HCT116 (cell line): Measurements from ENCODE around the gene KRT82. TPM values are rescaled to one million over a fixed set of nuclear protein-coding genes. Genes with fewer than 3 reads are reported as not detected.

Experiments used
- ATAC-seq: fragments of 200-7000 bp; cut with Tn5 transposase; 2 replicates; pipeline ENCODE4 v1.9.1; 2020; ENCODE audit warnings: mild to moderate bottlenecking, moderate library complexity
- BruUV-seq: library from RNA; stranded (reverse); fragments of 400-500 nt; replicated peaks from 2 replicates; lab custom pipeline; 2021; lab: Mats Ljungman, UMichigan
- CTCF ChIA-PET: fragments of 300-600 bp; sonication (Branson Sonifier 250); formaldehyde crosslinking; loops from one replicate; lab custom pipeline; 2021; ENCODE audit warnings: antibody characterized with exemption; lab: Charles Lee
- POLR2A ChIA-PET: fragments of 300-600, 350-600 bp; sonication (Branson Sonifier 250); formaldehyde crosslinking; loops from one replicate; lab custom pipeline; 2021; ENCODE audit warnings: antibody characterized with exemption; lab: Charles Lee
- RAD21 ChIA-PET, 2 experiments: fragments of 300-600 bp; sonication (Branson Sonifier 250); formaldehyde crosslinking; loops; one replicate each; lab custom pipeline; 2023; ENCODE audit warnings: low total read pairs in 2 of 2; ENCODE audit not compliant: uncharacterized antibody in 2 of 2, unreplicated experiment in 2 of 2, low non-redundant PET in 1 of 2; lab: Charles Lee
- DNase-seq: peaks from one replicate; pipeline ENCODE4 v3.0.0-alpha.2; 2010; ENCODE audit warnings: low read depth, low spot score
- H2AFZ ChIP-seq: fragments of 200-600 bp; shearing (Covaris generic), sonication (generic); 2 replicates; pipeline ENCODE4 v1.6.1; 2017; ENCODE audit warnings: low read depth, mixed run types, mixed read lengths, antibody characterized with exemption, low read length; ENCODE audit not compliant: poor library complexity, severe bottlenecking
- H3K27ac ChIP-seq: 2 replicates; pipeline ENCODE4 v1.5.1; 2012; ENCODE audit warnings: low read depth, low read length
- H3K27me3 ChIP-seq: fragments of 200-600 bp; sonication (generic); 2 replicates; pipeline ENCODE4 v1.6.1; 2016; ENCODE audit warnings: mixed run types, low read length, mixed read lengths; ENCODE audit not compliant: insufficient read depth
- H3K36me3 ChIP-seq, 2 experiments: fragments of 200-500 bp in 1 of 2; fragments of 200-600 bp in 1 of 2; sonication (Bioruptor generic) in 1 of 2; sonication (generic) in 1 of 2; 2 replicates each; pipeline versions ENCODE4 v1.5.1 to v1.6.1; 2014 to 2016; ENCODE audit warnings: low read length in 2 of 2, inconsistent platforms in 1 of 2, mixed read lengths in 1 of 2, mixed run types in 1 of 2; ENCODE audit not compliant: insufficient read depth in 2 of 2, control insufficient read depth in 1 of 2
- H3K4me1 ChIP-seq, 2 experiments: fragments of 200-600 bp in 1 of 2; sonication (generic) in 1 of 2; 2 replicates each; pipeline versions ENCODE4 v1.5.1 to v1.6.1; 2012 to 2017; ENCODE audit warnings: low read length in 2 of 2, inconsistent platforms in 1 of 2, mild to moderate bottlenecking in 1 of 2, mixed read lengths in 1 of 2, mixed run types in 1 of 2, moderate library complexity in 1 of 2; ENCODE audit not compliant: insufficient read depth in 2 of 2, control insufficient read depth in 1 of 2
- H3K4me2 ChIP-seq: fragments of 200-600 bp; sonication (generic); 2 replicates; pipeline ENCODE4 v1.6.1; 2017; ENCODE audit warnings: mixed run types, low read length, mixed read lengths
- H3K4me3 ChIP-seq, 2 experiments: fragments of 200-600 bp in 1 of 2; sonication (generic) in 1 of 2; replicated peaks in 1 of 2; 2 replicates each; pipeline ENCODE4 v1.5.1; 2011 to 2016; ENCODE audit warnings: low read length in 2 of 2, control low read depth in 1 of 2, low read depth in 1 of 2, mild to moderate bottlenecking in 1 of 2, mixed read lengths in 1 of 2, mixed run types in 1 of 2
- H3K79me2 ChIP-seq: fragments of 200-600 bp; sonication (generic); 2 replicates; pipeline ENCODE4 v1.6.1; 2017; ENCODE audit warnings: mild to moderate bottlenecking, mixed run types, low read length, moderate library complexity, mixed read lengths; ENCODE audit not compliant: insufficient read depth
- H3K9ac ChIP-seq: fragments of 200-600 bp; sonication (generic); 2 replicates; pipeline ENCODE4 v1.6.1; 2016; ENCODE audit warnings: low read length, mixed read lengths
- H3K9me2 ChIP-seq: fragments of 200-600 bp; sonication (generic), shearing (Covaris generic); 2 replicates; pipeline ENCODE4 v1.6.1; 2017; ENCODE audit warnings: mixed run types, mild to moderate bottlenecking, moderate library complexity; ENCODE audit not compliant: insufficient read depth
- H3K9me3 ChIP-seq, 2 experiments: fragments of 200-500 bp in 1 of 2; fragments of 200-600 bp in 1 of 2; sonication (Bioruptor generic) in 1 of 2; sonication (generic) in 1 of 2; 2 replicates each; pipeline ENCODE4 v1.6.1; 2014 to 2017; ENCODE audit warnings: low read length in 2 of 2, mixed read lengths in 2 of 2, inconsistent platforms in 1 of 2, low read depth in 1 of 2, mild to moderate bottlenecking in 1 of 2, mixed run types in 1 of 2, moderate library complexity in 1 of 2; ENCODE audit not compliant: control insufficient read depth in 1 of 2, insufficient read depth in 1 of 2
- H4K20me1 ChIP-seq: fragments of 200-600 bp; sonication (generic), shearing (Covaris generic); 2 replicates; pipeline ENCODE4 v1.6.1; 2017; ENCODE audit warnings: mixed run types, mild to moderate bottlenecking, moderate library complexity; ENCODE audit not compliant: insufficient read depth
- ATF3 ChIP-seq: IDR thresholded peaks from 2 replicates; pipeline ENCODE4 v1.6.1; 2012
- EZH2 ChIP-seq: fragments of 200-600 bp; sonication (generic); IDR thresholded peaks from 2 replicates; pipeline ENCODE4 v1.6.1; 2017; ENCODE audit warnings: antibody characterized with exemption, mixed run types
- EZH2phosphoT487 ChIP-seq: fragments of 200-600 bp; IDR thresholded peaks from 2 replicates; pipeline ENCODE4 v1.6.1; 2018; ENCODE audit warnings: antibody characterized with exemption, borderline replicate concordance
- FOSL1 ChIP-seq: IDR thresholded peaks from 2 replicates; pipeline ENCODE4 v1.6.1; 2012; ENCODE audit warnings: low read depth
- RAD21 ChIP-seq: IDR thresholded peaks from 2 replicates; pipeline ENCODE4 v1.6.1; 2012; ENCODE audit warnings: low read depth, mild to moderate bottlenecking
- REST ChIP-seq: IDR thresholded peaks from 2 replicates; pipeline ENCODE4 v1.6.1; 2012; ENCODE audit warnings: low read depth
- TCF7L2 ChIP-seq: IDR thresholded peaks from 2 replicates; pipeline ENCODE4 v1.7.0; 2011; ENCODE audit warnings: borderline replicate concordance, inconsistent platforms; ENCODE audit not compliant: insufficient read depth, insufficient read length; ENCODE audit errors: extremely low read depth
- ZFX ChIP-seq: fragments of 450-650 bp; IDR thresholded peaks from 2 replicates; pipeline ENCODE4 v1.6.1; 2017
- intact Hi-C: fragments of 100-400 bp; cut with micrococcal nuclease; formaldehyde crosslinking; loops from 2 replicates; pipeline ENCODE4 v1.10.0; 2022
- total RNA-seq: library from RNA; stranded (reverse); gene quantifications from one replicate; pipeline ENCODE4 v1.2.1, GENCODE V29; 2021; ENCODE audit not compliant: unreplicated experiment

Gene KRT82
- total RNA-seq, 1 experiment from 2014 or later: not detected

GRCh38 chr12:52394836-52395405 lies 11.2 kb downstream of the KRT82 start:
- CTCF ChIA-PET: interaction anchor here (0.6 to 4.0 kb wide), 18 partner anchors 9 to 484 kb away, joined by 3 to 73 read pairs (median 10); partner anchors contain the start of genes KRT5 and KRT84
- no peak overlapping the region for H3K4me2 ChIP-seq
- H3K4me3 ChIP-seq: no peak overlapping the region
- H3K36me3 ChIP-seq: no peaks in the 10 kb centered on the region
- no peak for DNase-seq
- no peaks in the 10 kb centered on the region for H3K9me2 ChIP-seq
- intact Hi-C loops: loop anchor here (1.0 to 5.0 kb wide), 5 partner anchors 167 to 475 kb away; no protein-coding TSS in a partner anchor
- H3K27me3 ChIP-seq: no peaks in the 10 kb centered on the region
- TF ChIP-seq RAD21 (no peak), FOSL1 (no peak), ZFX (no peak), EZH2phosphoT487 (no peak), TCF7L2 (no peak), ATF3 (no peak), REST (no peak), EZH2 (no peak)
- TF ChIP-seq, all 23 proteins: peak for 0
- RAD21 ChIA-PET: interaction anchor here in 1 of 2 experiments (1.6 to 2.2 kb wide), 2 partner anchors 471 to 476 kb away, joined by 5 read pairs; no protein-coding TSS in a partner anchor
- POLR2A ChIA-PET: interaction anchor here (2.1 kb wide), 1 partner anchor 471 kb away, joined by 6 read pairs; no protein-coding TSS in a partner anchor
- ATAC-seq: no peak
- H3K9ac ChIP-seq: no peak overlapping the region
- no peaks in the 10 kb centered on the region for H4K20me1 ChIP-seq
- no peaks in the 10 kb centered on the region for H3K9me3 ChIP-seq
- no peak overlapping the region for H2AFZ ChIP-seq
- peaks cover 0 to 20% of the 10 kb centered on the region in 2 experiments; a peak in 1 of 4 replicates for H3K4me1 ChIP-seq
- no peaks in the 10 kb centered on the region for H3K79me2 ChIP-seq
- no TSS peak for BruUV-seq
- H3K27ac ChIP-seq: no peak overlapping the region
